ENCODE results near the gene SLC10A7. TPM values are rescaled to one million over a fixed set of nuclear protein-coding genes. Genes with fewer than 3 reads are reported as not detected.

Gene SLC10A7
- total and polyA plus RNA-seq, 7 donors = 1.3 to 5.7 (median 3.9) TPM

DNA sequence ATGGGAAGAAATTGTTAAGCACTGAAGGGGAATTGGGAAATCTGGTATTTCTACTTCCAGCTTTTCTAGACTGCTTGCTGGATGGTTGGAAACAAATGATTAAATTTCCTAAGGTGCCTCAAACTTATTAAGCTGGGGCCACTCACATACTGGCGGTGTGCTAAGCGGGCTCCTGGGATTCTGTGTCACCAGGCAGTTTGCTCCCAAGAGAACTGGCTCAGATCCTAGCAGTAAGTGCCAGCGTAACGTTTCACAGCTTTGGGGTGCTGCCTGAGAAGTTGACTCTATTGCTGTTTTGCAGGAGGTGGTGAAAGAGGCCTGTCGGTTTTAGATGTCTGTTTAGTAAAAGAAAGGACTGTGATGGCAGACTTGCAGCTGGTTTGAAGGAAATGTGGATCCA lies 314.3 kb downstream of the SLC10A7 start:
- TF ChIP-seq, protein P1, sequence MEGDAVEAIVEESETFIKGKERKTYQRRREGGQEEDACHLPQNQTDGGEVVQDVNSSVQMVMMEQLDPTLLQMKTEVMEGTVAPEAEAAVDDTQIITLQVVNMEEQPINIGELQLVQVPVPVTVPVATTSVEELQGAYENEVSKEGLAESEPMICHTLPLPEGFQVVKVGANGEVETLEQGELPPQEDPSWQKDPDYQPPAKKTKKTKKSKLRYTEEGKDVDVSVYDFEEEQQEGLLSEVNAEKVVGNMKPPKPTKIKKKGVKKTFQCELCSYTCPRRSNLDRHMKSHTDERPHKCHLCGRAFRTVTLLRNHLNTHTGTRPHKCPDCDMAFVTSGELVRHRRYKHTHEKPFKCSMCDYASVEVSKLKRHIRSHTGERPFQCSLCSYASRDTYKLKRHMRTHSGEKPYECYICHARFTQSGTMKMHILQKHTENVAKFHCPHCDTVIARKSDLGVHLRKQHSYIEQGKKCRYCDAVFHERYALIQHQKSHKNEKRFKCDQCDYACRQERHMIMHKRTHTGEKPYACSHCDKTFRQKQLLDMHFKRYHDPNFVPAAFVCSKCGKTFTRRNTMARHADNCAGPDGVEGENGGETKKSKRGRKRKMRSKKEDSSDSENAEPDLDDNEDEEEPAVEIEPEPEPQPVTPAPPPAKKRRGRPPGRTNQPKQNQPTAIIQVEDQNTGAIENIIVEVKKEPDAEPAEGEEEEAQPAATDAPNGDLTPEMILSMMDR (IDR thresholded peaks at IDR 0.05) = no peak
- ATAC-seq (no peak), DNase-seq (no peak)
- no peaks in the 10 kb centered on the region for H3K4me1 ChIP-seq
- no peak overlapping the region for H3K4me3 ChIP-seq
- intact Hi-C loops (cut with DNase I) = no loop called here
- H3K36me3 ChIP-seq (ENCODE audit: insufficient read depth in 1 of 2, low read depth in 1 of 2) = no peaks in the 10 kb centered on the region
- peaks cover 0 to 3% (median 0%) of the 10 kb centered on the region in 3 donors for H3K27me3 ChIP-seq (ENCODE audit: insufficient read depth in 3 of 3, low read length in 2 of 3)
- H3K9me3 ChIP-seq = no peaks in the 10 kb centered on the region
- WGBS, 3 donors = 64 to 68% (median 64%) methylated on average over 5 of the region's 5 CpGs
- H3K27ac ChIP-seq = no peak overlapping the region

Other genes with a start within 250 kb of the SLC10A7 start
- gene POU4F2, start 117.0 kb upstream of the SLC10A7 start, total RNA-seq = not detected
- gene POU4F2, start 117.0 kb upstream of the SLC10A7 start, polyA plus RNA-seq = not detected